Panc1 (cell line): Measurements from ENCODE around the gene APBB2. TPM values are rescaled to one million over a fixed set of nuclear protein-coding genes. Genes with fewer than 3 reads are reported as not detected.

Source experiments
- ATAC-seq: fragments of 200-7000 bp; cut with Tn5 transposase; 2 replicates; pipeline ENCODE4 v1.9.1; 2020; ENCODE audit warnings: mild to moderate bottlenecking, moderate library complexity
- BruUV-seq: library from RNA; stranded (reverse); fragments of 400-500 nt; replicated peaks from 2 replicates; lab custom pipeline; 2021; lab: Mats Ljungman, UMichigan
- CTCF ChIA-PET: fragments of 300-600 bp; sonication (Branson Sonifier 250); formaldehyde crosslinking; loops from one replicate; lab custom pipeline; 2022; ENCODE audit warnings: antibody characterized with exemption; lab: Charles Lee
- POLR2A ChIA-PET: fragments of 300-600 bp; sonication (Branson Sonifier 250); formaldehyde crosslinking; loops from one replicate; lab custom pipeline; 2022; ENCODE audit warnings: antibody characterized with exemption; lab: Charles Lee
- DNase-seq: peaks from one replicate; pipeline ENCODE4 v3.0.0-alpha.2; 2010; ENCODE audit warnings: low read depth, low spot score
- H3K27ac ChIP-seq: 2 replicates; pipeline ENCODE4 v1.5.1; 2011; ENCODE audit warnings: mild to moderate bottlenecking, low read length, inconsistent platforms
- H3K27me3 ChIP-seq: fragments of 200-500 bp; sonication (Bioruptor generic); 2 replicates; pipeline ENCODE4 v1.6.0; 2014; ENCODE audit warnings: low read length, inconsistent platforms; ENCODE audit not compliant: control insufficient read depth, insufficient read depth
- H3K36me3 ChIP-seq: fragments of 200-500 bp; sonication (Bioruptor generic); 2 replicates; pipeline ENCODE4 v1.5.1; 2014; ENCODE audit warnings: inconsistent platforms, mild to moderate bottlenecking, low read length, moderate library complexity; ENCODE audit not compliant: control insufficient read depth, insufficient read depth
- H3K4me1 ChIP-seq: 2 replicates; pipeline ENCODE4 v1.5.1; 2011; ENCODE audit warnings: inconsistent platforms, mild to moderate bottlenecking, low read length, moderate library complexity; ENCODE audit not compliant: control insufficient read depth, insufficient read depth
- H3K4me3 ChIP-seq, 2 experiments: 2 replicates each; pipeline ENCODE4 v1.5.1; 2011 to 2012; ENCODE audit warnings: low read depth in 2 of 2, low read length in 2 of 2, mild to moderate bottlenecking in 2 of 2, inconsistent platforms in 1 of 2, moderate library complexity in 1 of 2
- H3K9me3 ChIP-seq: fragments of 200-500 bp; sonication (Bioruptor generic); 2 replicates; pipeline ENCODE4 v1.5.1; 2014; ENCODE audit warnings: low read depth, mild to moderate bottlenecking, inconsistent platforms, low read length, moderate library complexity; ENCODE audit not compliant: control insufficient read depth, insufficient read depth
- POLR2AphosphoS5 ChIP-seq: IDR thresholded peaks from 2 replicates; pipeline ENCODE4 v1.6.1; 2012; ENCODE audit warnings: mild to moderate bottlenecking, low read depth, low read length, moderate library complexity
- SIN3A ChIP-seq: IDR thresholded peaks from 2 replicates; pipeline ENCODE4 v1.6.1; 2012; ENCODE audit warnings: low read depth, mild to moderate bottlenecking, low read length, moderate library complexity, borderline replicate concordance; ENCODE audit not compliant: insufficient read depth
- TCF7L2 ChIP-seq: IDR thresholded peaks from 2 replicates; pipeline ENCODE4 v1.6.1; 2011; ENCODE audit warnings: mild to moderate bottlenecking, low read depth, low read length, inconsistent platforms
- in situ Hi-C: cut with HindIII; loops from 2 replicates; pipeline ENCODE4 v1.10.0; 2016; ENCODE audit warnings: low sequenced_read_pairs, low pct_unique_long_range_greater_than_20kb
- intact Hi-C: fragments of 100-400 bp; cut with micrococcal nuclease; formaldehyde crosslinking; loops from one replicate; pipeline ENCODE4 v1.10.0; 2022; ENCODE audit not compliant: unreplicated experiment
- total RNA-seq: library from RNA; stranded (reverse); gene quantifications from one replicate; pipeline ENCODE4 v1.2.1, GENCODE V29; 2021; ENCODE audit not compliant: unreplicated experiment
- TF ChIP-seq, protein P1 (sequence below), 2 experiments: IDR thresholded peaks; 2 replicates each; pipeline ENCODE4 v1.6.1; 2011 to 2012; ENCODE audit warnings: low read depth in 2 of 2, control low read depth in 1 of 2, low read length in 1 of 2, mild to moderate bottlenecking in 1 of 2, moderate library complexity in 1 of 2; ENCODE audit not compliant: insufficient read depth in 1 of 2
- TF ChIP-seq, protein P2 (sequence below): fragments of 450-650 bp; IDR thresholded peaks from 2 replicates; pipeline ENCODE4 v1.5.1; 2017; ENCODE audit warnings: mild to moderate bottlenecking

Gene APBB2
- total RNA-seq, 1 experiment from 2014 or later, result 27.1 TPM

DNA sequence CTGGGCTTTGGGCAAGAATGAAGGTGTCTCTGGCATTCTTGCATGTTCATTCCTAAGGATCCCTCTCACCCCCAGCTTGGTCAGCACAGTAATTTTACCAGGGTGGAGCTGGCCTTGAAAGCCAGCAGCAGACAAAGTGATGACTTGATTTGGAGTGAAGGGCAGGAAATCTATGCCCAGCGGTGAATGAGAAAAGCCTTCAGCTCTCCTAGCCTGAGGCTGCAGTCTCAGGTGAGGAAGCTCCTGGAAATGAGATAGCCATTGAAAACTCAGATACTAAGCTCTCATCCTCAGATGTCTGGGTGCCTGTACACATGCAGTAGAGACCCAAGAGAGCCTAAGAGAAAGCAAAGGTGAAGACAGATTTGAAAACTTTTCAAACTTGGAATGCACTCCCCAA is 31.6 kb upstream of the APBB2 start:
- Histone ChIP-seq H3K27me3 (no peaks in the 10 kb centered on the region), H3K4me3 (no peak overlapping the region), H3K9me3 (no peaks in the 10 kb centered on the region), H3K36me3 (no peaks in the 10 kb centered on the region), H3K4me1 (no peaks in the 10 kb centered on the region), H3K27ac (no peak overlapping the region)
- in situ Hi-C loops, result no loop called here
- intact Hi-C loops, result no loop called here
- DNase-seq (no peak), ATAC-seq (no peak)
- no peak for TF ChIP-seq POLR2AphosphoS5
- TF ChIP-seq TCF7L2, result no peak
- TF ChIP-seq, protein P1, sequence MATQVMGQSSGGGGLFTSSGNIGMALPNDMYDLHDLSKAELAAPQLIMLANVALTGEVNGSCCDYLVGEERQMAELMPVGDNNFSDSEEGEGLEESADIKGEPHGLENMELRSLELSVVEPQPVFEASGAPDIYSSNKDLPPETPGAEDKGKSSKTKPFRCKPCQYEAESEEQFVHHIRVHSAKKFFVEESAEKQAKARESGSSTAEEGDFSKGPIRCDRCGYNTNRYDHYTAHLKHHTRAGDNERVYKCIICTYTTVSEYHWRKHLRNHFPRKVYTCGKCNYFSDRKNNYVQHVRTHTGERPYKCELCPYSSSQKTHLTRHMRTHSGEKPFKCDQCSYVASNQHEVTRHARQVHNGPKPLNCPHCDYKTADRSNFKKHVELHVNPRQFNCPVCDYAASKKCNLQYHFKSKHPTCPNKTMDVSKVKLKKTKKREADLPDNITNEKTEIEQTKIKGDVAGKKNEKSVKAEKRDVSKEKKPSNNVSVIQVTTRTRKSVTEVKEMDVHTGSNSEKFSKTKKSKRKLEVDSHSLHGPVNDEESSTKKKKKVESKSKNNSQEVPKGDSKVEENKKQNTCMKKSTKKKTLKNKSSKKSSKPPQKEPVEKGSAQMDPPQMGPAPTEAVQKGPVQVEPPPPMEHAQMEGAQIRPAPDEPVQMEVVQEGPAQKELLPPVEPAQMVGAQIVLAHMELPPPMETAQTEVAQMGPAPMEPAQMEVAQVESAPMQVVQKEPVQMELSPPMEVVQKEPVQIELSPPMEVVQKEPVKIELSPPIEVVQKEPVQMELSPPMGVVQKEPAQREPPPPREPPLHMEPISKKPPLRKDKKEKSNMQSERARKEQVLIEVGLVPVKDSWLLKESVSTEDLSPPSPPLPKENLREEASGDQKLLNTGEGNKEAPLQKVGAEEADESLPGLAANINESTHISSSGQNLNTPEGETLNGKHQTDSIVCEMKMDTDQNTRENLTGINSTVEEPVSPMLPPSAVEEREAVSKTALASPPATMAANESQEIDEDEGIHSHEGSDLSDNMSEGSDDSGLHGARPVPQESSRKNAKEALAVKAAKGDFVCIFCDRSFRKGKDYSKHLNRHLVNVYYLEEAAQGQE (IDR thresholded peaks at IDR 0.05; ENCODE audit: insufficient read depth in 1 of 2, low read depth in 2 of 2, low read length in 1 of 2), result no peak
- no peak for TF ChIP-seq SIN3A
- TF ChIP-seq, protein P2, sequence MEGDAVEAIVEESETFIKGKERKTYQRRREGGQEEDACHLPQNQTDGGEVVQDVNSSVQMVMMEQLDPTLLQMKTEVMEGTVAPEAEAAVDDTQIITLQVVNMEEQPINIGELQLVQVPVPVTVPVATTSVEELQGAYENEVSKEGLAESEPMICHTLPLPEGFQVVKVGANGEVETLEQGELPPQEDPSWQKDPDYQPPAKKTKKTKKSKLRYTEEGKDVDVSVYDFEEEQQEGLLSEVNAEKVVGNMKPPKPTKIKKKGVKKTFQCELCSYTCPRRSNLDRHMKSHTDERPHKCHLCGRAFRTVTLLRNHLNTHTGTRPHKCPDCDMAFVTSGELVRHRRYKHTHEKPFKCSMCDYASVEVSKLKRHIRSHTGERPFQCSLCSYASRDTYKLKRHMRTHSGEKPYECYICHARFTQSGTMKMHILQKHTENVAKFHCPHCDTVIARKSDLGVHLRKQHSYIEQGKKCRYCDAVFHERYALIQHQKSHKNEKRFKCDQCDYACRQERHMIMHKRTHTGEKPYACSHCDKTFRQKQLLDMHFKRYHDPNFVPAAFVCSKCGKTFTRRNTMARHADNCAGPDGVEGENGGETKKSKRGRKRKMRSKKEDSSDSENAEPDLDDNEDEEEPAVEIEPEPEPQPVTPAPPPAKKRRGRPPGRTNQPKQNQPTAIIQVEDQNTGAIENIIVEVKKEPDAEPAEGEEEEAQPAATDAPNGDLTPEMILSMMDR, result no peak
- CTCF ChIA-PET, result no interaction called here
- no TSS peak for BruUV-seq
- POLR2A ChIA-PET, result no interaction called here

DNA sequence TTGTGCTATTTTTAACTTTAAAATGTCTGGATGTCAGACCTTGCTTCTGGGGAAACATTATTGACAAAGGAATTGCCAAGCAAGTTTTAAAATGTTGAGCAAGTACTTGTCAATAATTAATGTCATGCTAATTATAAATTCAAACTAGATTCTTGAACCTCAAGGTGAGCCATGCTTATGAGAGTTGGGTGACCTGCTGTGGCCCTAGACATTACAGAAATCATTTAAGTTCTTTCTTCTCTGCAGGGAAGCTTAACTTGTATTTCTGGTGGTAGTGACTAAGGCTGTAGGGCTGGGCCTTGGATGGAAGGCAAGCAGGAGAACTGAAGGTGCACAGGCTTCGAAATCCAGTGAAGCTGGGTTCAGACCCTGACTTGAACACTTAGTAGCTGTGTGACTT is 27.6 kb upstream of the APBB2 start:
- CTCF ChIA-PET, result no interaction called here
- H3K9me3 ChIP-seq, result no peaks in the 10 kb centered on the region
- H3K27me3 ChIP-seq, result no peaks in the 10 kb centered on the region
- no peaks in the 10 kb centered on the region for H3K4me1 ChIP-seq
- no peak overlapping the region for H3K27ac ChIP-seq
- in situ Hi-C loops, result no loop called here
- POLR2A ChIA-PET, result no interaction called here
- no TSS peak for BruUV-seq
- DNase-seq (no peak), ATAC-seq (no peak)
- no peaks in the 10 kb centered on the region for H3K36me3 ChIP-seq
- TF ChIP-seq POLR2AphosphoS5, result no peak
- no peak for TF ChIP-seq SIN3A
- TF ChIP-seq TCF7L2, result no peak
- TF ChIP-seq, protein P2, result no peak
- TF ChIP-seq, protein P1 (IDR thresholded peaks at IDR 0.05; ENCODE audit: insufficient read depth in 1 of 2, low read depth in 2 of 2, low read length in 1 of 2), result no peak
- H3K4me3 ChIP-seq, result no peak overlapping the region
- intact Hi-C loops, result no loop called here
